NK-92 (cell line): ENCODE results near the gene TPSB2.
"Not testable (repeated sequence)": the region's sequence is repeated elsewhere in the genome, so short reads cannot be mapped to it uniquely, and the experiment has no call there.

Experiments
- DNase-seq: peaks from one replicate; lab custom pipeline; 2025; ENCODE audit not compliant: unreplicated experiment; lab: John Stamatoyannopoulos, UW

Gene TPSB2

DNA sequence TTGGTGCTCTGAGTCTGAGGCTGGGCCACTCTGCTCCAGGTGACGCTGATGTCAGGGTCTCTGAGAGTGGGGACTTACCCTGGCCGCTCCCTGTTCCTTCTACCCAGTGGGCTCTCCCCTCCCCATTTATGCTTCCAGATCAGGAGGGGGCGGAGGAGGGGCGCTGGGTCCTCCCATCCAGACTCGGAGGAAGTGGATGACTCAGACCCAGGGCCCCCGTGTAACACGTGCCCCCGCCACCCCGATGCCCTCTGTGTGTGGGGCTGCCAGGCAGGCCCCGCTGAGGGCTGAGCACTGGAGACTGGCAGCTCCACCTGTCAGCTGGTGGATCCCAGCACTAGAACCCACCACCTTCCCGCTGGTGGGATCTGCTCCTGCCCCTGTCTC lies at the start of gene TPSB2:
TPSB2 (minus strand) TSS at position 101 of the 387 bp plus-strand sequence. CDS start 233 bp downstream, outside the sequence.
- DNase-seq, result not testable (repeated sequence)

DNA sequence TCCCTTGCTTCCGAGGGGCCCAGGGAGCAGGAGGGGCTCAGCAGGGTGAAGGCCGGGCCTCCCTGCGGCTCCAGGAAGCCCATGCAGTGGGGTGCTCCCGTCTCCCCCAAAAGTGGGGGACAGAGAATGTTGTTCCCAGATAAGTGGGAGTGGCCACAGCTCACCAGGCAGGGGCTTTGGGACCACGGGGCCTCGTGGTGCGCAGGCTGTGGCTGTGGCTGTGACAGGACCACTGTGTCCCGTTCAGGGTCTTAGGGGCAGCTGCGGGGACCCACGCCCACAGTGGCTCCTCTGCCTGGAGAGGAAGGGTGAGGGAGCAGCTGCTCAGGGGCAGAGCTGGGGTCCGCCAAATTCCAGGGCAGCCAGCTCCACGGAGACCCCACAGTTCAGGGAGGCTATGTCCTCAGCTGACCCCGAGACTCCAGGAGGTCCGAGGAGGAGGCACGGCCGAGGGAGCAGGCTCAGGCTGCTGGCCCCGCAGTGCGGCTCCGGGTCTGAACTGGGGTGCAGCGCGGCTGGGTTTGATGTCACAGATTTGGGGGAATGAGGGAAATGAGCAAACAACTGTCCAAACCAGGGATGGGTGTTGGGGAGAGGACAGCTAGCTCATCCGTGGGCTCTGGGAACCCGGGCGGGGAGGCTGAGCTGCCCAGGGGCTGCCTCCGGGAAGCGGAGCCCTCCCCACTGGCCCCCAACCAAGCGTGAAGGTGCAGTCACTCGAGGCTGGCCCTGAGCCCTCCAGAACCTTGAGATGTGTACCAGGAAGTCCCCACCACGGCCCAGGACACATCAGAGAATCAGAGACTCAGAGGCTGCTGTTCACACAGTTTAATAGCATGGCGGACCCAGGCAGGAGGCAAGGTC lies 49.3 kb upstream of the TPSB2 start:
- DNase-seq, result no peak

DNA sequence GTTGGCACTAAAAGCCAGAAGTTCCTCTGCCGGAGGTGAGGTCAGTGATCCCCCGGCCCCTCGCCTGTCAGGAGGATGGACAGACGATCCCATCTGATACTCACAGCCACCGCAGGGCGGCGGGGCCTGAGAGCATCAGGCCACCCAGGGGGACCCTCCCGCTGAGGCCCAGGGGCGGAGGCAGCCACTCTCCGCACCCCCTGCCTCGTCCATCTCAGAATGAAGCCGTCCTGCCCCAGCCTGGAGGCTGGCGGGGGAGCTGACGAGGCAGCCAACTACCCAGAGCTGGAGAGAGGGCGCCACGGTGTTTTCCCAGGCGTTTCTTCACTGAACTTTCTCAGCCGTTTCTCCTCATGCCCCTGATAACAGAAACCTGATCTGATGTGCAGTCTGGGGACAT lies 48.5 kb upstream of the TPSB2 start:
- DNase-seq, result no peak

DNA sequence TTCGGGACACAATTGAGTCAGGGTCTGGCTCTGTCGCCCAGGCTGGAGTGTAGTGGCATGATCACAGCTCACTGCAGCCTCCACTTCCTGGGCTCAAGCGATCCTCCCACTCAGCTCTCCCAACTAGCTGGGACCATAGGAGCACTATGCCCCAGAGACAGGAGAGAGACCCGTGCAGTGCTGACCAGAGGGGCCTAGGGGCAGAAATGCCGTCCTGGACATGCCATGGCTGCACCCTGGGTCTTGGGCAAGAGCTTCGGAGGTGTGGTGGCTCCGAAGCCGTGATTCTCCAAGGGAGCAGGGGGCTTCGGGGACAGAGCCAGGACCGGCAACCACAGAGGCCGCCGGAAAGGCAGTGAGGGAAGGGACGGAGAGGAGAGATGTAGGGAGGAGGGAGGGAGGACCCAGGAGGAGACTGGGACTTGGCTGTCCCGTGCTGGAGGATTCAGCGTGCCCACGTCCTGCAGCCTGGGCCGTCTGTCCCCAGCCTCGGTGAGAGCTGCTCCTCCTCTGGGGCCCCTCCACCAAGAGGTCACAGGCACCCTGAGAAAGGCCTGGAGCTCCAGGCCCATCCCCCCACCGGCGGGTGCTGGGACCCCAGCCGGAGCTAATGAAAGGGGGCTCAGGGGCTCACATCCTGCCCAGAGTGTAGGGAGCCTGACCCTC lies 47.8 kb upstream of the TPSB2 start:
- no peak for DNase-seq

DNA sequence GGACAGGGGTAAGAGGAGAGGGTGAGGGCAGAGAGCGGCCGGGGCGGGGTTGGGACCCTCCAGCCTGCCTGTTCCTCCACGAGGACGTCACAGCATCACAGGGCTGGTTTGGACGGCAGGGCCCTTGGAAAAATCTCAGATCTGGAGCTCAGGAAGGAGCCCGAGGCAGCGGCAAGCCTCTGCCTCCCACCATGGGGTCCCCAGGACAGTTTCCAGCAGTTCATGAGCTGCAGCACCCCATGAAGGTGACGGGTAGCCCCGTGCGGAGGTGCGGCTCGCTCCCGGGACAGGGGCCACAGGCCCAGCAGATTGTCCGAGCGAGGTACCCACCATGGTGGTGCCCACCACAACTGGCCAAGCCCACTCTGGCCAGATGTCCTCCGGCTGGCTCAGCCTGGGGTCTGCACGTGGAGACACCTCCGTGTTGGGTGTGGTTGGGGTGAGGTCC lies 47.2 kb upstream of the TPSB2 start:
- DNase-seq, result no peak

DNA sequence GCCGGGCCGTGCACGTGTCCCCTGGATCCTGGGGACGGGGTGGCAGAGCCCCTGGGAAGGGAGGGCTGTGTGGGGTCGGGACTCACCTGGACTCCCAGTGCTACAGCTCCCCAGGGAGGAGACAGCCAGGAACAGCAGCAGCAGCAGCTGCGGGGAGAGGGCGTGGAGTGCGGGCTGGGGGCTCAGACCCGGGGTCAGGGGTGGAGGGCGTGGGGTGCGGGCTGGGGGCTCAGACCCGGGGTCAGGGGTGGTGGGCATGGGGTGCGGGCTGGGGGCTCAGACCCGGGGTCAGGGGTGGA lies 46.5 kb upstream of the TPSB2 start:
- no peak for DNase-seq

DNA sequence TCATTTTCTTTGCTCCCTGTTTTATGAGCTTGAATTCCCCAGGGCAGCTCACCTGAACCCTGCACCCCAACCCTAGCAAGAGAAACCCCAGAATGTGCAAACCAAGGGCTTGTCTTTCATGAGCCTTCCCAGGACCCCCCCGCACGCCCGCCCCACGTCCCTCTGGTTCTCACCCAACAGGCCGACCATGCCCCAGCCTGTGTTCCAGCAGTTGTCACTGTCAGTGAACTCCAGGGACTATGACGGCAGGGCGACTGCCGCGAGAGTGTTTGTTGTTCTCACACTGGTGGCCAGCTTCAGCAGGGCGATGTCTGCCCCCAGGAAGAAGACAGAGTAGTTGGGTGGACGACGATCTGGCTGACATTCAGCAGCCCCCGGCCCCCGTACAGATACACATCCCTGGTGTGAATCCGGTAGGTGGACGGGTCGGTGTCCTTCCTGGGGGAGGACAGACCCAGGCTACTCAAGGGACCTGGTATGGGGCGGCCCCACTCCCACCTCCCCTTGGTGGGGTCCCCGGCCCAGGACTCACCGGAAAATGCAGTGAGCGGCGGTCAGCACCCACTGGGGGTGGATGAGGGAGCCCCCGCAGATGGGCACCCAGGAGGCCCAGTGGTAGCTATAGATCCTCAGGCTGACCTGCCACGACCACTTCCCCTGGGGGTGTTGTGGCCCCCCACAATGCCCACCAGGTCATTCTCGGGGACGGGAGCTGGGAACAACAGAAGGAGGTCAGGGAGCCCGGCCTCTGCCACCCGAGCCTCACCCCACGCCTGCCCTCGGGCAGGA lies 46.0 kb upstream of the TPSB2 start:
- no peak for DNase-seq

DNA sequence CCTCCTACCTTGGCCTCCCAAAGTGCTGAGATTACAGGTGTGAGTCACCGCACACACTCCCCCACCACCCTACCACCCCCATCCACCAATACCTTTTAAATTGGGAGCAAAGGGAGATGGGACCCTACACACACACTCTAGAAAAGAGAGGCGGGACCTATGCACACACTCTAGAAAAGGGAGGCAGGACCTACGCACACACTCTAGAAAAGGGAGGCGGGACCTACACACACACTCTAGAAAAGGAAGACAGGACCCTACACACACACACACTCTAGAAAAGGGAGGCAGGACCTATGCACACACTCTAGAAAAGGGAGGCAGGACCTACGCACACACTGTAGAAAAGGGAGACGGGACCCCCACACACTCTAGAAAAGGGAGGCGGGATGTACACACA lies 44.8 kb upstream of the TPSB2 start:
- DNase-seq, result no peak

DNA sequence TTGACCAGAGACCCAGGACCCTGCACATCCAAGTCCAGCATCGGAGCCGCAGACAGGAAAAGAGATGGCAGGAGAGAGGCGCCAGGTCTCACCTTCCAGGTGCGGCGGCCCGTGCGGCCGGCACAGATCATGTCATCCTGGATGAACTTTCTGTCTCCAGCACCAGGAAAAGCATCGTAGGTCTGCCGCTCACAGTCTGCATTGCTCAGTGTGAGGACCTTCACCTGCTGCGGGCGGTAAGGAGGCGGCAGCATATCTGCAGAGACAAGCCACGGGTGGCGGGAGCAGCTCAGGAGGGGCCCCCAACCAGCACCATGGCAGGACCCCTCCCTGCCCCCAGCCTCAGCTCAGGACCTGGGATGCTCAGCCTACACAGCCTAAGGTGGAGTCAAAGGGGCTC lies 43.8 kb upstream of the TPSB2 start:
- no peak for DNase-seq

DNA sequence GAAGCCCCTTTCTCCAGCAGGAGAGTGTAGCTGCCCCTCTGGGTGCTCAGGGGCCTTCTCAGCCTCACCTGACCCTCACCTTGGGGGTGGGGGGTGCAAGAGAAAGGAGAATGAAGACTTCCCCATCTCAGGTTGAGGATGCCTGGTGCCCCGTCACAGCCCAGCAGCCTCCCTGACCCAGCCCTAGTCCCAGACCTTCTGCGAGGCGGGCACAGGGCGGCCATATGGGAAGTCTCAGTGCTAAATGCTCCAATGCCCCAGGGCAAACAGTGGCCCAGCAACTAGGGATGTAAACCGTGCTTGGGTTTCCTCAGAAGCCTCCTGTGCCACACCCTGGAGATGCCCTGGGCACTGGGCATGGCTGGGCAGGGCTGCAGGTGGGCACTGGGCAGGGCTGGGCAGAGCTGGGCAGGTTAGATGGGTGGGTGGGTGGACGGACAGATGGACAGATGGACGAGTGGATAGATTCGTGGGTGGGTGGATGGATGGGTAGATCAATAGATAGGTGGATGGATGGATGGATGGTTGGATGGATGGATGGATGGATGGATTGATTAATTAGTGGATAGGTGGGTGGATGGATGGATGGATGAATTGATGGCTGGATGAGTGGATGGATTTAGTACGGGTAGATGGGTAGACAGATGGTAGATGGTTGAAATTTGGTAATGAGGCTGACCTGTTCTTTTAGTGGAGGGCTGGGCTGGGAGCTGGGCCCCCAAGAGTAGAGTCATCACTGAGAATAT lies 42.6 kb upstream of the TPSB2 start:
- DNase-seq, result no peak

DNA sequence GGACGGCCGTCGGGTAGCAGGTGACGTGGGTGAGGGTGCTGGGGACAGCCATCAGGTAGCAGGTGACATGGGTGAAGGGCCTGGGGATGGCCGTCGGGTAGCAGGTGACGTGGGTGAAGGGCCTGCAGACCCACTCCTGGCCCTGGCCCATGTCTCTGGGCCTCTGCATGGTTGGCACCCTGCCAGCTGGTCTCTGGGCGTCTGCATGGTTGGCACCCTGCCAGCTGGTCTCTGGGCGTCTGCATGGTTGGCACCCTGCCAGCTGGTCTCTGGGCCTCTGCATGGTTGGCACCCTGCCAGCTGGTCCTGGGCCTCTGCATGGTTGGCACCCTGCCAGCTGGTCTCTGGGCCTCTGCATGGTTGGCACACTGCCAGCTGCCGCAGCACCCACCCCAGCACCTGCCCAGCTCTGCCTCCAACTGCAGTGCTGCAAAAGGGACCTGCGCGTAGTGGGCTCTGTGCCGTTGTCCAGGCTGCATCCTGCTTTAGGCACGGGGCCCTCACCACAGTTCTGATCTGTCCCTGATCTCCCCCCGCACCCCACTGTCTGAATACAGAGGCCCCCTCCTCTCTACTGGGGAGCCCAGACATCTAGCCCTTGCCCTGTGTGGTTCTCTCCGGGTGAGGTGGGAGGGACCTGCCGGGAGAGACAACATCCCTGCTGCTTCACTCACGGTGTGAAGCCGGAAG lies 41.9 kb upstream of the TPSB2 start:
- DNase-seq, result not testable (repeated sequence)

DNA sequence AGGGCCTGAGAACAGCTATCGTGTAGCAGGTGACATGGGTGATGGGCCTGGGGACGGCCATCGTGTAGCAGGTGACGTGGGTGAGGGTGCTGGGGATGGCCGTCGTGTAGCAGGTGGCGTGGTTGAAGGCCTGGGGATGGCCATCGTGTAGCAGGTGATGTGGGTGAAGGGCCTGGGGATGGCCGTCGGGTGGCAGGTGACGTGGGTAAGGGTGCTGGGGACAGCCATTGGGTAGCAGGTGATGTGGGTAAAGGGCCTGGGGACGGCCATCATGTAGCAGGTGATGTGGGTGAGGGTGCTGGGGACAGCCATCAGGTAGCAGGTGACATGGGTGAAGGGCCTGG lies 41.4 kb upstream of the TPSB2 start:
- no peak for DNase-seq

DNA sequence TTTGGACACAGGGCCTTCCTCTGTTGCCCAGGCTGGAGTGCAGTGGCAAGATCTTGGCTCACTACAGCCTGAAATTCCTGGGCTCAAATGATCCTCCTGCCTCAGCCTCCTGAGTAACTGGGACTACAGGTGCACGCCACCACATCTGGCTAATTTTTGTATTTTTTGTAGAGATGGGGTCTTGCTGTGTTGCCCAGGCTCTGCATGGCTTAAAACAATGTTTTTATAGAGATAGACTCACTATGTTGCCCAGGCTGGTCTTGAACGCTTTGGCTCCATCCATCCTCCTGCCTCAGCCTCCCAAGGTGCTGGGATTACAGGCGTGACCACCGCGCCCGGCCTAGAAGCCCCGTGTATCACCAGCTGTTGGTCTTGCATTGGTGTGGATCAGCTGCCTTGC lies 39.4 kb upstream of the TPSB2 start:
- not testable (repeated sequence) for DNase-seq

DNA sequence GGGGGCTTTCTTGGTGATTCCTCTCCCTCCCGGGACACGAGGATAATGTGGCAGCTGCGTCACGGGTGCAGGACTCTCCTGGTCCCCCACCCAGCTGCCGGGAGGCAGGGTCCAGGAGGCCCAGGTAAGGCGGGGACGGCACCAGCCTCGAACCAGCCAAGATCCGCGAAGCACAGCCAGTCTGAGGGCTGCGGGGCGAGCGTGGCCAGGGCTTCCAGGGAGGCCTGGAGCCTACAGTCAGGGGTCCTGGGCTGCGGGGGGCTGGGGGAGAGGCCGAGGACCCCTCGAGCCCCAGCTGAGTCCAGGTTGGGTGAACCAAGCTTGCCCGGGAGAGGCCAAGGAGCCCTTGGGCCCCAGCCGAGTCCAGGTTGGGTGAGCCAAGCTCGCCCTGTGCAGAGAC lies 35.8 kb upstream of the TPSB2 start:
- DNase-seq, result no peak

DNA sequence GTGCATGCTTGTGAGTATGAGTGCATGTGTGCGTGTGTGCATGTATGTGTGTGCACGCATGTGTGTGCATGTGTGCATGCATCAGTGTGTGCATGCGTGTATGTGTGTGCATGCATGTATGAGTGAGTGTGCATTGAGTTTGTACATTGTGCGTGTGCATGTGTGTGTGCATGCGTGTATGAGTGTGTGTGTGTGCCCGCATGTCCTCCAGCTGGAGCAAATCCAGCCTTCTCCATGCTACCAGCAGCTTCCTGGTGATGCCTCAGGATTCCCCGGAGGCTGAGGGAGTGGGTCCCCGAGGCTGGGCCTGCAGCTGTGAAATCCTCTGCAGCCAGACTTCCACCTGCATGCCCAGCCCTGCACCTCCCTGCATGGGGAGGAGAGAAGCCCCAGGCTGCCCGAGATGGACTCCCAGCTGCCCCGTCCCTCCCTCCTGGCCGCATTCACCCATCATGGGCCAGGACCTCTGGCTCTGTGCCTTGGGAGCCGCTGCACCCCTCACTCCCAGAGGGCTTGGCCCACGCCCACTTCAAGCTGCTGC lies 35.2 kb upstream of the TPSB2 start:
- DNase-seq, result no peak

DNA sequence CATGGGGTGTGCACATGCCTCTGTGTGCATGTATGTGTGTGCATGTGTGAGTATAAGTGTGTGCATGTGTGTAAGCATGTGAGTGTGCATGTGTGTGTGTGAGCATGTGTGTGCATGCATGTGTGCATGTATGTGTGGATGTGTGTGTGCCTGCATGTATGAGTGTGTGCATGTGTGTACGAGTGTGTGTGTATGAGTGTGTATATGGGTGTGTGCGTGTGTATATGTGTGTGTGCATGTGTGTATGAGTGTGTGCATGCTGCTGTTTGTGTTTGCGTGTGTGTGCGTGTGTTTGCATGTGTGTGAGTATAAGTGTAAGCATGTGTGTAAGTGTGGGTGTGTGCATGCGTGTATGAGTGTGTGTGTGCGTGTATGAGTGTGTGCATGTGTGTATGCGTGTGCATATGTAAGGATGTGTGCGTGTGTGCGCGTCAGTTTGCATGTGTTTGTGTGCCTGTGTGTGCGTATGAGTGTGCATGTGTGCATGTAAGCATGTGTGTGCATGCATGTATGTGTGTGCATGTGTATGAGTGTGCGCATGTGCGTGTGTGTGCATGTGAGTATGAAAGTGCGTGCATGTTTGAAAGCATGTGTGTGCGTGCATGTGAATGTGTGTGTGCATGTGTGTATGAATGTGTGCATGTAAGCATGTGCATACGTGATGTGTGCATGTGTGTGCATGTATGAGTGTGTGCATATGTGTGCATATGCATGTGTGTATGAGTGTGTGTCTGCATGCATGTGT lies 34.5 kb upstream of the TPSB2 start:
- no peak for DNase-seq

DNA sequence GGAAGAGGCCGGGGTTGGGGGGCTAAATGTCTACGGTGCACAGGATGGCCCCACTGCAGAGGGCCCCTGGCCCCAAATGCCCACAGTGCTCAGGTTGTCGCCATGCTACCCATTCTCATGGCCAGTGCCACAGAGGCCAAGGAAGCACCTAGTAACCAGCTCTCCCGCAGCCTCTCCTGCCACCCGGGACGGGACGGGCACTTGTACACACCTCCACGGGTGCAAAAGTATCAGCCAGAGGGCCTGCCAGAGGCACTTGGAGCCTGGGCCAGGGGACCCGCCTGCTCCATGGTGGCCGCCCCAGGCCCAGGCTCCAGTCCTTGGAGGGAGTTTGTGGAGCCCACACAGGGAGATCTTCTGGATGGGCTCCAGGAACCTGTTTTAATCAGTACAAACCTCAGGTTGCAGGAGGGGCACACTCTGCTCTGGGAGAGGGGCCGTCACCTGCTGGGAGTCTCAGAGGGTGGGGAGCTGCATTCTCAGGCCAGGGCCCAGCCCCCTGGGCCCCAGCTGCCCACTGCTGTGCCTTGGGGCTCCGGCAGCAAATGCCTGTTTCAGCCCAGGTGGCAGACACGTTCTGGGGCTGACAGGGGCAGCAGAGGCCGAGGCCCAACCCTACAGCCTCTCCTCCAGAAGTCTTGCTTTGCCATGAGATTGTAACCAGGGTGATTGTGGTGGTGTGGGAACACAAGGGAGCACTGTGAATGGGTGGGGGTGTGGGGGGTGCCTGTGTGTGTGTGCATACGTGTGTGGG lies 33.8 kb upstream of the TPSB2 start:
- no peak for DNase-seq

DNA sequence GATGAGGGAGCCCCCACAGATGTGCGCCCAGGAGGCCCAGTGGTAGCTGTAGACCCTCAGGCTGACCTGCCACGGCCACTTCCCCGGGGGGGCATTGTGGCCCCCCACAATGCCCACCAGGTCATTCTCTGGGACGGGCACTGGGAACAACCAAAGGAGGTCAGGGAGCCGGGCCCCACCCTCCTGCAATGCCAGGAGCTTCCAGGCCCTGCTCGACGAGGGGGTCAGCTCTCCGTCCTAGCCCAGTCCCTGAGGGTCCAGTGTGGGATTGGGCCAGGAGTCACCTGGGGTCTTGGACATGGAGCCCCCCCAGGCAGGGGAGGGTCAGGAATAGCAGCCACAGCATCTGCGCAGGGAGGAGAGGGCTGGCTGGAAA lies 32.9 kb upstream of the TPSB2 start:
- DNase-seq, result no peak

DNA sequence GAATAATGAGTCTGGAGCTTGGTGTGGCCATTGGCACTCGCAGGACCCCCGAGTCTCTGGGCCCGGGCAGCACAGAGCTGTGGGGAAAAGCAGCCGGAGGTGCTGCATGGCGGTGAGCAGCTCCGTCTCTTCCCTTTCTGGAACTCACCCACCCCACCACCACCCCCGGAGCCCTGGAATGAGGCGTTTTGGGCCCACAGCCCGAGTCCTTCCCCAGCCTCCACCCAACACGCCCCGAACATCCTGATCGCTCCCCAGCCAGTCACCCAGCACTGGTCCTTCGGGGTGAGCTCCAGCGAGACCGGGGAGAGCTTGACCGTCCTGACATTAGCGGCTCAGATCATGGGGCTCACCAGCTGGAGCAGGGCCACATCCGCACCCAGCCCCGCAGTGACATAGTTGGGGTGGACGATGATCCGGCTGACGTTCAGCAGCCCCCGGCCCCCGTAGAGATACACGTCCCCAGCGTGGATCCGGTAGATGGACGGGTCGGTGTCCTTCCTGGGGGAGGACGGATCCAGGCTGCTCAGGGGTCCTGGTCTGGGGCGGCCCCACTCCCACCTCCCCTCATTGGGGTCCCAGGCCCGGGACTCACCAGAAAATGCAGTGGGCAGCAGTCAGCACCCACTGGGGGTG lies 32.3 kb upstream of the TPSB2 start:
- no peak for DNase-seq
